IMR-90 (cell line): ENCODE results near the gene KIRREL1. TPM values are rescaled to one million over a fixed set of nuclear protein-coding genes. Genes with fewer than 3 reads are reported as not detected.
A peak's percentile ranks its signal among the peaks of the same experiment; 100 is the strongest.

ENCODE experiments used
- ATAC-seq: fragments of 200-7000 bp; cut with Tn5 transposase; 2 replicates; pipeline ENCODE4 v1.9.1; 2020; ENCODE audit warnings: low read depth, mild to moderate bottlenecking, moderate library complexity
- BruUV-seq: library from RNA; stranded (reverse); fragments of 400-500 nt; replicated peaks from 2 replicates; lab custom pipeline; 2021; lab: Mats Ljungman, UMichigan
- CTCF ChIA-PET: fragments of 300-600 bp; formaldehyde crosslinking; extraction: SDS; loops from one replicate; lab custom pipeline; 2021; ENCODE audit warnings: antibody characterized with exemption; lab: Yijun Ruan, JAX
- POLR2A ChIA-PET: fragments of 300-600 bp; sonication (Branson Sonifier 250); formaldehyde crosslinking; loops from one replicate; lab custom pipeline; 2022; ENCODE audit warnings: antibody characterized with exemption; ENCODE audit not compliant: unreplicated experiment; lab: Charles Lee
- DNase-seq: peaks from one replicate; pipeline ENCODE4 v3.0.0; 2013
- H2AFZ ChIP-seq: replicated peaks from 2 replicates; pipeline ENCODE3; 2013; ENCODE audit warnings: low read length, mild to moderate bottlenecking; ENCODE audit not compliant: poor library complexity
- H2AK5ac ChIP-seq: 2 replicates; pipeline ENCODE4 v1.6.1; 2013; ENCODE audit warnings: low read depth, low read length, inconsistent platforms
- H2AK9ac ChIP-seq: replicated peaks from 2 replicates; pipeline ENCODE3; 2013; ENCODE audit warnings: mild to moderate bottlenecking, low read depth, low read length, moderate library complexity; ENCODE audit not compliant: poor library complexity
- H2BK120ac ChIP-seq: 2 replicates; pipeline ENCODE4 v1.6.1; 2013; ENCODE audit warnings: low read depth, low read length, inconsistent platforms
- H2BK15ac ChIP-seq: 3 replicates; pipeline ENCODE4 v1.6.1; 2013; ENCODE audit warnings: low read depth, low read length, inconsistent platforms
- H2BK20ac ChIP-seq: 2 replicates; pipeline ENCODE4 v1.6.1; 2013; ENCODE audit warnings: low read depth, mild to moderate bottlenecking, inconsistent platforms, low read length, moderate library complexity
- H2BK5ac ChIP-seq: 2 replicates; pipeline ENCODE4 v1.6.1; 2013; ENCODE audit warnings: mild to moderate bottlenecking, low read depth, low read length, inconsistent platforms; ENCODE audit not compliant: poor library complexity, severe bottlenecking
- H3K14ac ChIP-seq: replicated peaks from 2 replicates; pipeline ENCODE4 v1.6.1; 2013; ENCODE audit warnings: low read depth, low read length, inconsistent platforms
- H3K18ac ChIP-seq: 2 replicates; pipeline ENCODE4 v1.6.1; 2013; ENCODE audit warnings: low read depth, low read length, control low read depth
- H3K23ac ChIP-seq: 2 replicates; pipeline ENCODE4 v1.6.1; 2013; ENCODE audit warnings: low read depth, low read length, inconsistent platforms
- H3K27ac ChIP-seq: 2 replicates; pipeline ENCODE4 v1.5.1; 2013; ENCODE audit warnings: mild to moderate bottlenecking, control low read depth, low read length; ENCODE audit not compliant: insufficient read depth
- H3K27me3 ChIP-seq: 2 replicates; pipeline ENCODE4 v1.6.1; 2013; ENCODE audit warnings: low read length; ENCODE audit not compliant: control insufficient read depth, insufficient read depth
- H3K36me3 ChIP-seq: 2 replicates; pipeline ENCODE4 v1.6.1; 2013; ENCODE audit warnings: low read length, mixed read lengths; ENCODE audit not compliant: control insufficient read depth, insufficient read depth
- H3K4ac ChIP-seq: 2 replicates; pipeline ENCODE4 v1.6.1; 2013; ENCODE audit warnings: low read depth, low read length, inconsistent platforms
- H3K4me1 ChIP-seq: 2 replicates; pipeline ENCODE4 v1.6.1; 2013; ENCODE audit warnings: low read length, mixed read lengths; ENCODE audit not compliant: control insufficient read depth, insufficient read depth
- H3K4me2 ChIP-seq: 2 replicates; pipeline ENCODE4 v1.6.1; 2013; ENCODE audit warnings: low read depth, mild to moderate bottlenecking, control low read depth, low read length, moderate library complexity
- H3K4me3 ChIP-seq: 2 replicates; pipeline ENCODE4 v1.5.1; 2013; ENCODE audit warnings: low read depth, mild to moderate bottlenecking, control low read depth, low read length, moderate library complexity; ENCODE audit not compliant: insufficient read depth
- H3K56ac ChIP-seq: 2 replicates; pipeline ENCODE4 v1.6.1; 2013; ENCODE audit warnings: low read length, inconsistent platforms; ENCODE audit not compliant: insufficient read depth; ENCODE audit errors: extremely low read depth
- H3K79me1 ChIP-seq, 2 experiments: 2 replicates each; pipeline ENCODE4 v1.6.1; 2013; ENCODE audit warnings: low read length in 2 of 2, inconsistent platforms in 1 of 2, low read depth in 1 of 2
- H3K9ac ChIP-seq: 2 replicates; pipeline ENCODE4 v1.6.1; 2013; ENCODE audit warnings: low read depth, low read length, control low read depth
- H3K9me1 ChIP-seq: 2 replicates; pipeline ENCODE4 v1.6.1; 2013; ENCODE audit warnings: low read length, inconsistent platforms; ENCODE audit not compliant: insufficient read depth
- H3K9me3 ChIP-seq: 2 replicates; pipeline ENCODE4 v1.6.1; 2013; ENCODE audit warnings: low read length; ENCODE audit not compliant: control insufficient read depth, insufficient read depth
- H4K20me1 ChIP-seq: 2 replicates; pipeline ENCODE4 v1.6.1; 2013; ENCODE audit warnings: low read length, inconsistent platforms; ENCODE audit not compliant: insufficient read depth
- H4K5ac ChIP-seq: 2 replicates; pipeline ENCODE4 v1.6.1; 2013; ENCODE audit warnings: mild to moderate bottlenecking, low read depth, low read length, control low read depth
- H4K8ac ChIP-seq, 2 experiments: 2 replicates each; pipeline ENCODE4 v1.6.1; 2013; ENCODE audit warnings: low read depth in 2 of 2, low read length in 2 of 2, control low read depth in 1 of 2, inconsistent platforms in 1 of 2
- H4K91ac ChIP-seq: 2 replicates; pipeline ENCODE4 v1.6.1; 2013; ENCODE audit warnings: low read depth, low read length, inconsistent platforms; ENCODE audit not compliant: insufficient read depth
- BHLHE40 ChIP-seq: fragments of 150-350 bp; IDR thresholded peaks from 2 replicates; pipeline ENCODE4 v1.6.1; 2016; ENCODE audit warnings: mild to moderate bottlenecking, low read depth, low read length
- CEBPB ChIP-seq: IDR thresholded peaks from 2 replicates; pipeline ENCODE4 v1.6.1; 2012; ENCODE audit warnings: low read depth, low read length, improper control_type of control experiment
- CHD1 ChIP-seq: IDR thresholded peaks from 2 replicates; pipeline ENCODE4 v1.6.1; 2012; ENCODE audit warnings: low read depth, low read length, improper control_type of control experiment
- FOS ChIP-seq: fragments of 150-350 bp; IDR thresholded peaks from 2 replicates; pipeline ENCODE4 v1.6.1; 2016; ENCODE audit warnings: low read depth, low read length
- MAFK ChIP-seq: IDR thresholded peaks from 2 replicates; pipeline ENCODE4 v1.6.1; 2012; ENCODE audit warnings: low read depth, low read length, improper control_type of control experiment
- MAZ ChIP-seq: IDR thresholded peaks from 2 replicates; pipeline ENCODE4 v1.6.1; 2012; ENCODE audit warnings: low read depth, mild to moderate bottlenecking, low read length, improper control_type of control experiment, moderate library complexity, borderline replicate concordance
- MXI1 ChIP-seq: IDR thresholded peaks from 2 replicates; pipeline ENCODE4 v1.6.1; 2012; ENCODE audit warnings: low read depth, mild to moderate bottlenecking, low read length, moderate library complexity, borderline replicate concordance
- NFE2L2 ChIP-seq: fragments of 150-350 bp; IDR thresholded peaks from 2 replicates; pipeline ENCODE4 v1.6.1; 2016; ENCODE audit warnings: low read depth, mild to moderate bottlenecking, low read length
- POLR2A ChIP-seq: IDR thresholded peaks from 2 replicates; pipeline ENCODE4 v1.6.1; 2012; ENCODE audit warnings: mild to moderate bottlenecking, low read depth, low read length
- RAD21 ChIP-seq: IDR thresholded peaks from 2 replicates; pipeline ENCODE4 v1.6.1; 2012; ENCODE audit warnings: low read length, improper control_type of control experiment
- RCOR1 ChIP-seq: IDR thresholded peaks from 2 replicates; pipeline ENCODE4 v1.6.1; 2012; ENCODE audit warnings: mild to moderate bottlenecking, low read length, improper control_type of control experiment; ENCODE audit not compliant: insufficient replicate concordance
- RFX5 ChIP-seq: IDR thresholded peaks from 2 replicates; pipeline ENCODE4 v1.8.0; 2012; ENCODE audit warnings: low read depth, mild to moderate bottlenecking, low read length, moderate library complexity
- SMC3 ChIP-seq: fragments of 150-350 bp; IDR thresholded peaks from 2 replicates; pipeline ENCODE4 v1.6.1; 2016; ENCODE audit warnings: low read depth, mild to moderate bottlenecking, antibody characterized with exemption, low read length, moderate library complexity
- WGBS, 2 experiments: methylation state at CpG; one replicate each; pipeline versions ENCODE4 v1.1.5 to v1.1.7; 2013; ENCODE audit warnings: missing lambda C conversion rate in 2 of 2; ENCODE audit not compliant: insufficient read length in 1 of 2; ENCODE audit errors: extremely low coverage in 2 of 2; 5-methylcytosine and 5-hydroxymethylcytosine counted together
- dilution Hi-C: fragments of 300-500 bp; cut with HindIII; formaldehyde crosslinking; loops from one replicate; pipeline ENCODE4 v1.14.3; 2018; ENCODE audit warnings: low sequenced_read_pairs; ENCODE audit not compliant: unreplicated experiment
- in situ Hi-C: fragments of 300-500 bp; cut with MboI; formaldehyde crosslinking; loops from 3 replicates; pipeline ENCODE4 v1.14.3; 2019; ENCODE audit warnings: low sequenced_read_pairs, inconsistent platforms, mixed read lengths
- intact Hi-C: fragments of 100-400 bp; cut with micrococcal nuclease; formaldehyde crosslinking; loops from 2 replicates; pipeline ENCODE4 v1.10.0; 2022
- polyA plus RNA-seq, 3 experiments: library from polyadenylated mRNA; depleted of rRNA; stranded (reverse); fragments of >200 nt; gene quantifications; 2 replicates each; pipeline ENCODE4 v1.2.3, GENCODE V29; 2012; ENCODE audit warnings: low replicate concordance in 1 of 3
- total RNA-seq: library from RNA; depleted of rRNA; stranded (reverse); fragments of >200 nt; gene quantifications from 2 replicates; pipeline ENCODE4 v1.2.3, GENCODE V29; 2012
- TF ChIP-seq, protein P1 (sequence below): conservative IDR thresholded peaks from 2 replicates; pipeline ENCODE4 v1.5.1; 2012; ENCODE audit warnings: mild to moderate bottlenecking, low read depth, low read length, improper control_type of control experiment
- TF ChIP-seq, protein P2 (sequence below): fragments of 150-350 bp; IDR thresholded peaks from 2 replicates; pipeline ENCODE4 v1.6.1; 2016; ENCODE audit warnings: low read depth, mild to moderate bottlenecking, low read length, moderate library complexity, borderline replicate concordance

The KIRREL1 gene
- total and polyA plus RNA-seq, 2 of the 4 experiments (the other 2 are of a cell fraction): 58.1 to 64.7 TPM

DNA sequence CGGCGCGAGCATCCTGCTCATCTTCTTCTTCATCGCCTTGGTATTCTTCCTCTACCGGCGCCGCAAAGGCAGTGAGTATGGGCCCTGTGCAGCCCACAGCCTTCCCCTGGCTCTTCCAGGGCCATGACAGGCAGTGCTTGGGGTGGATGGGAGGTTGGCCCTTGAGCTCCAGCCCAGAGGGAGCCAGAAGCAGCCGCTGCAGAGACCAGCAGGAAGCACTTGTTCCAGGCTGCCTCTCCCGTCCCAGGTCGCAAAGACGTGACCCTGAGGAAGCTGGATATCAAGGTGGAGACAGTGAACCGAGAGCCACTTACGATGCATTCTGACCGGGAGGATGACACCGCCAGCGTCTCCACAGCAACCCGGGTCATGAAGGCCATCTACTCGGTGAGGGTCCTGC lies 99.9 kb downstream of the KIRREL1 start:
- no peak overlapping the region for H3K27ac ChIP-seq
- H3K27me3 ChIP-seq: no peaks in the 10 kb centered on the region
- 75% methylated on average over 2 of the region's 18 CpGs; no CpG with 5 or more reads in 1 of the 2 experiments for WGBS, 2 experiments
- no peak overlapping the region for H2AFZ ChIP-seq
- no peak overlapping the region for H3K4ac ChIP-seq
- H3K9me3 ChIP-seq: no peaks in the 10 kb centered on the region
- no peak overlapping the region for H3K18ac ChIP-seq
- no peak overlapping the region for H3K9ac ChIP-seq
- H2AK9ac ChIP-seq: peak overlapping the region; percentile 29
- no peak overlapping the region for H4K91ac ChIP-seq
- no peak overlapping the region for H3K14ac ChIP-seq
- dilution Hi-C loops: no loop called here
- H3K4me2 ChIP-seq: no peak overlapping the region
- ChIA-PET POLR2A (no interaction called here), CTCF (interaction anchor here (1.3 kb wide), 1 partner anchor 101 kb away, joined by 5 read pairs; no protein-coding TSS in a partner anchor)
- H2BK20ac ChIP-seq: no peak overlapping the region
- intact Hi-C loops: no loop called here
- no peak for TF ChIP-seq RFX5
- no peak for TF ChIP-seq MXI1
- no peak for TF ChIP-seq RCOR1
- TF ChIP-seq CHD1: no peak
- no peak for TF ChIP-seq BHLHE40
- TF ChIP-seq FOS: no peak
- TF ChIP-seq, protein P1, sequence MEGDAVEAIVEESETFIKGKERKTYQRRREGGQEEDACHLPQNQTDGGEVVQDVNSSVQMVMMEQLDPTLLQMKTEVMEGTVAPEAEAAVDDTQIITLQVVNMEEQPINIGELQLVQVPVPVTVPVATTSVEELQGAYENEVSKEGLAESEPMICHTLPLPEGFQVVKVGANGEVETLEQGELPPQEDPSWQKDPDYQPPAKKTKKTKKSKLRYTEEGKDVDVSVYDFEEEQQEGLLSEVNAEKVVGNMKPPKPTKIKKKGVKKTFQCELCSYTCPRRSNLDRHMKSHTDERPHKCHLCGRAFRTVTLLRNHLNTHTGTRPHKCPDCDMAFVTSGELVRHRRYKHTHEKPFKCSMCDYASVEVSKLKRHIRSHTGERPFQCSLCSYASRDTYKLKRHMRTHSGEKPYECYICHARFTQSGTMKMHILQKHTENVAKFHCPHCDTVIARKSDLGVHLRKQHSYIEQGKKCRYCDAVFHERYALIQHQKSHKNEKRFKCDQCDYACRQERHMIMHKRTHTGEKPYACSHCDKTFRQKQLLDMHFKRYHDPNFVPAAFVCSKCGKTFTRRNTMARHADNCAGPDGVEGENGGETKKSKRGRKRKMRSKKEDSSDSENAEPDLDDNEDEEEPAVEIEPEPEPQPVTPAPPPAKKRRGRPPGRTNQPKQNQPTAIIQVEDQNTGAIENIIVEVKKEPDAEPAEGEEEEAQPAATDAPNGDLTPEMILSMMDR: no peak
- no peak for TF ChIP-seq MAZ
- no peak for TF ChIP-seq RAD21
- no peak for TF ChIP-seq SMC3
- TF ChIP-seq, protein P2, sequence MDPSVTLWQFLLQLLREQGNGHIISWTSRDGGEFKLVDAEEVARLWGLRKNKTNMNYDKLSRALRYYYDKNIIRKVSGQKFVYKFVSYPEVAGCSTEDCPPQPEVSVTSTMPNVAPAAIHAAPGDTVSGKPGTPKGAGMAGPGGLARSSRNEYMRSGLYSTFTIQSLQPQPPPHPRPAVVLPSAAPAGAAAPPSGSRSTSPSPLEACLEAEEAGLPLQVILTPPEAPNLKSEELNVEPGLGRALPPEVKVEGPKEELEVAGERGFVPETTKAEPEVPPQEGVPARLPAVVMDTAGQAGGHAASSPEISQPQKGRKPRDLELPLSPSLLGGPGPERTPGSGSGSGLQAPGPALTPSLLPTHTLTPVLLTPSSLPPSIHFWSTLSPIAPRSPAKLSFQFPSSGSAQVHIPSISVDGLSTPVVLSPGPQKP: no peak
- TF ChIP-seq MAFK: no peak
- no peak for TF ChIP-seq NFE2L2
- no peak for TF ChIP-seq POLR2A
- no peak for TF ChIP-seq CEBPB
- in situ Hi-C loops: loop anchor here (5.0 kb wide), 1 partner anchor 106 kb away; no protein-coding TSS in a partner anchor
- H4K5ac ChIP-seq: no peak overlapping the region
- H2BK5ac ChIP-seq: no peak overlapping the region
- H2AK5ac ChIP-seq: no peak overlapping the region
- no peak for DNase-seq
- H3K79me1 ChIP-seq: peaks cover 3 to 6% of the 10 kb centered on the region in 2 experiments; a peak in 2 of 4 replicates
- peaks cover 11% of the 10 kb centered on the region; the same call in 1 of the 2 replicates for H4K20me1 ChIP-seq
- no TSS peak for BruUV-seq
- no peaks in the 10 kb centered on the region for H3K4me1 ChIP-seq
- no peak overlapping the region for H3K4me3 ChIP-seq
- peaks cover 79% of the 10 kb centered on the region for H3K36me3 ChIP-seq
- no peaks in the 10 kb centered on the region for H3K9me1 ChIP-seq
- no peak overlapping the region for H4K8ac ChIP-seq
- H2BK120ac ChIP-seq: no peak overlapping the region
- H3K23ac ChIP-seq: no peak overlapping the region
- no peak overlapping the region for H3K56ac ChIP-seq
- ATAC-seq: no peak
- H2BK15ac ChIP-seq: no peak overlapping the region
